GM19468 (cell line): ENCODE results near the gene GALNT16.
A peak's percentile ranks its signal among the peaks of the same experiment; 100 is the strongest.

Experiments used
- ATAC-seq: cut with Tn5 transposase; IDR thresholded peaks from one replicate; pipeline ENCODE4 v1.9.1; 2021; ENCODE audit warnings: mild to moderate bottlenecking, moderate library complexity, moderate number of reproducible peaks; ENCODE audit not compliant: unreplicated experiment; ENCODE audit errors: extremely low read depth

Gene GALNT16

DNA sequence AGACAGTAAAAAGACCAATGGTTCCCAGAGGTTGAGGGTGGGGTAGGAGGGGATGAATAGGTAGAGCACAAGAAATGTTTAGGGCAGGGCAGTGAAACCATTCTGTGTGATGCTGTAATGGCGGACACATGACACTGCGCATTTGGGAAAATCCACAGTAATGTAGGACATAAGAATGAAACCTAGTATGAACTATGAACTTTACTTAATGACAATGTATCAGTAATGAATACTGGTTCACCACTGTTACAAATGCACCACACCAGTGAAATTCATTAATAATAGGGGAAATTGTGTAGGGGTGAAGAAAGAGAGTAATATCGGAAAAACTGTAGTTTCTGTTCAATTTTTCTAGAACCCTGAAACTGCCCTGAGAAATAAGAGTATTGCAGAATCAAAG, 132.5 kb downstream of the GALNT16 start:
- ATAC-seq, result no peak

GRCh38 chr14:69395929-69396328, 136.0 kb downstream of the GALNT16 start:
- no peak for ATAC-seq

DNA sequence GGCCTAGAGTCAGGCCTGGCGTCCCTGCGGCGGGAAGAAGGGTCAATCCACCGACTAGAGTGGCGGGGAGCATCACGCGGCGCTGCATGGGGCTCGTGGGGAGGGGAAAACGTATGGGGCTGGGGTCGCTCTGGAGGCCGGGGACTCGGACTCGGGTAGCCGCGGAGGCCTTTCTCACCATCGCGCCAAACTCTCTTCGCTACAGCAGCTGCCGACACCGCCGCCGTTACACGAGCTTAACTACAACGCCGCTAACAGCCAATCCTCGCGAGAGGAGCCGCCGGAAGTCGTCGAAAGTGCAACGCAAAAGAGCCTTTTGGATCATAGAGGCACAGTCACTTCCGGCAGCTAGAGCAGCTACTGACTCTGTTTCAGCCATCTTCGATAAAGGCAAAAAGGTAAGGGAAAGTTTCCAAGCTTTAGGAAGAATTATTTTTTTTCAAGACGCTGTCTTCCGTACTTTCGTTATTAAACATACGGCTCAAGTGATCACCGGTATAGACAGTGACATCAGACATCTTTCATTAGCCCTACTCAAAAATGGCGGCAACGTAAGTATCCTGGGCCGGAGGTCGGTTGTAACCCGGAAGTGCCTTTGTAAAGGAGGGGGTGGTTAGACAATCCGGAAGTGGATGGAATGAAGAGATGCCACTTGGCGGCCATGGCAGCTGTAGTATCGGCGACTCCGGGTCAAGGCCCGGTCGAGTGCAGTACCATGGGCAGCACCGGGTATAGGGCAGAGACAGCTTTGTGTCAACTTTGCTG, 138.3 kb downstream of the GALNT16 start, which contains the start of the genes ERH and SLC39A9:
Gene ERH, minus strand, starts transcription at position 247 of the 765 bp plus-strand sequence. Its CDS starts 66 bp downstream, at position 181.
Gene SLC39A9, plus strand, starts transcription at position 640 of the 765 bp plus-strand sequence. CDS start 678 bp downstream, outside the sequence.
- peak; percentile 49 for ATAC-seq

DNA sequence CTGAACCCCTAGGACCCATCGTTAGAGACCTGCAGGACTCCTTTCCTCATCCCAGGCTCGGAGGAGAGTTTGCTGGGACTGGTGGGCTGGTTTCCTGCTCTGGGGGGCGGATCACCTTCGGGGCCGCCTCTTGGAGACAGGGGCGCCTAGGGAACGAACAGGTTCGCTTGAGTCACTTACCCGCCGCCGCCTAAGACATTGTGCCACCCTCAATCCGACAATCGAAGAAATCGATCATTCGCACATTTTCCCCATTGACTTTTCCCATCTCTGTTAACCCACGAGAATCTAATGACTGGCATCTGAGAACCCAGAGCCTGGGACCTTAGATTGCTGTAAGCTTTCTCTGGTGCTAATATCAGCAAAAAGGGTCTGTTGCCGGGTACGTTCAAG, 138.9 kb downstream of the GALNT16 start:
- no peak for ATAC-seq

- ATAC-seq, result no peak
These were observed 139.8 kb downstream of the GALNT16 start for GRCh38 chr14:69399750-69400149.

- no peak for ATAC-seq
These were observed 140.2 kb downstream of the GALNT16 start for GRCh38 chr14:69400154-69400553.

DNA sequence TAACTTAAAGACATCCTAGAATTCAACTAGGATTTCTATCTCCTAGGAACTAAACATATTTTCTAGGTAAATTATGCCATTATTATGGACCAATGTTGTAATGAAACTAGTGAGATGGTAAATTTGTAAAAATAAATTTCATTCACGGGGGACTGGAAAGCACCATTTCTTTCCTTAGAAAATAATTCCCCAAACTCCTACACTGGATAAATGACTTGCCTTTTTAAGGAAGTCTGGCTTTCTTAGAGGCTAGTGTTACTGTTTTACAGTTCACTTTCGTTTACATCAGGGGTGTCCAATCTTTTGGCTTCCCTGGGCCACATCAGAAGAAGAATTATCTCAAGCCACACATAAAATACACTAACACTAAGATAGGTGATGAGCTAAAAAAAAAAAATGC, 141.9 kb downstream of the GALNT16 start:
- no peak for ATAC-seq

DNA sequence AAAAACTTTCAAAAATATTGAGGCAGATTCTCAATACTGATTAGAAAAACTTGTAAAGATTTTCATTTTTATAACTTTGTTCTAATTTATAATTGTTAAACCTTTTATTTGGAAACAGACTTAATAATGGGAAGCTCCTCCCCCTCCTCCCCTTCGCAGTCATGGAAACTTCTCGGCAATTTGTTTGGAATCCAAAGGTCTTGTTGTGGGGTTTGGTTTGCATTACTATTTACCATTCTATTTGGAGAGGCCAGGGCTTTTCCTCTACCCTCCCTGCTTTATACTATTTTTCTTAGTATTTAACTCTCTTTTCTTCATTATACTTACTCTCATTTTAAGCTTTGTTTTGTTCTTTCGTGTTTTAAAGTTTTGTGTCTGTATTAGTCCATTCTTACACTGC, 144.5 kb downstream of the GALNT16 start:
- no peak for ATAC-seq

GRCh38 chr14:69404883-69405282, 144.9 kb downstream of the GALNT16 start:
- ATAC-seq, result no peak

GRCh38 chr14:69405762-69406161, 145.8 kb downstream of the GALNT16 start:
- no peak for ATAC-seq
